GM21515 (cell line): Measurements from ENCODE around the gene FMNL1.

Experiments
- ATAC-seq: cut with Tn5 transposase; IDR thresholded peaks from one replicate; pipeline ENCODE4 v1.9.1; 2021; ENCODE audit not compliant: unreplicated experiment

The FMNL1 gene

DNA sequence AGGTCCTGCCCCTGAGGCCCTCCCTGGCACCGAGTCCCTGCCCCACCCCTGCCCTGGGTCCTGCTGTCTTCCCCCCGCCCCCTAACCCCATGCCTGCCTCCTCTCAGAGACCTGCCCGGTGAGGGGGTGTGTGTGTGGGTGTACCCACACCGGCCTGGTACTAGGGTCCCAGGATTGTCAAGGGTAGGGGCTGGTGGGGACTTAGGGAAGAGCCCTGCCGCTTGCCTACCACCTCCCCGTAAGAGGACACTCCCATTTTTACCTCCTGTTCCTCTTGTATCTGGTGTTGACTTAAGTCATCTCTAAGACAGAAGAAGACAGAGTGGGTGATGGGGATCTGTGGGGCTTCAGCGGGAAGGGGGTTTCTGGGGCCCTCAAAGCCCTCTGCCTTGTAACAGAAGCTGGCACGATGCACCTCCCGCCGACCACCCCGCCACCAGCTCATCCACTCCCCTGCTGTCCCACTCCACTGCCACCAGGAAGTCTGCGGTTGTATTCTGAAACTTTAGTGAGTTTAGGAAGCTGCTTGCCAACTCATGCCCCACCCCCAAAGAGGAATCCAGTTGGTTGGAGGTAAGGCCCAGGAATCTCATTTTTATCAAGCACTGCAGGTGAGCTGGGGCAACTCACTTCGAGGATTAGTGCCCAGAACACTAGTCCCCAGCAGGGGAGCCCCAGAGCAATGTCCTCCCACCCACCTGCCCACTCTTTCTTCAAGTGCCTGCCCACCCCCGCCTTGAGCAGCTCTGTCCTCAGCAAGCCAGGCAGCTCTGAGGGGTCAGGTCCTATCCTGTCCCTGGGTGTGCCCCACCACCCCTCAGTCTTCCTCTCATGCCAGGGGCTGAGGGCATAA is 34.7 kb downstream of the FMNL1 start:
- no peak for ATAC-seq

DNA sequence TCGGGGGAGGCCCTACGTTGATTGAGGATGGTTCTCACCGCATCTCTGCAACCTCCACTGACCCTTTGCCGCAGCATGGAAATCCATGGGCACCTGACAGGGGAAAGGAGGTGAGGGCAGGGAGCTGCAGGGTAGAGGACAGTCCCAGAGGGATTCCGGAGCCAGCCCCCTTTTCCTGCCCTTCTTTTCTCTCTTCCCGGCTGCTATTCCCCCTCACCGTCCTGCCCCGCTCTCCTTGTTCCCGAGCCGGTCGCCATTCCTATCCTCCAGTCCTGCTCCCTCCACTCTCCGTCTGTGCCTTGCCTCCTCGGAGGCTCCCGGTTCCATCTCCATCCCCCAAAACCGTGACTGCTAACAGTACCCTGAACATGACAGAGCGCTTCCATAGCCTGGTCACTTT is 35.4 kb downstream of the FMNL1 start:
- ATAC-seq: no peak

GRCh38 chr17:45258981-45259380 is 37.3 kb downstream of the FMNL1 start:
- no peak for ATAC-seq

- ATAC-seq: no peak
Observed at GRCh38 chr17:45260204-45260783, 38.6 kb downstream of the FMNL1 start.

DNA sequence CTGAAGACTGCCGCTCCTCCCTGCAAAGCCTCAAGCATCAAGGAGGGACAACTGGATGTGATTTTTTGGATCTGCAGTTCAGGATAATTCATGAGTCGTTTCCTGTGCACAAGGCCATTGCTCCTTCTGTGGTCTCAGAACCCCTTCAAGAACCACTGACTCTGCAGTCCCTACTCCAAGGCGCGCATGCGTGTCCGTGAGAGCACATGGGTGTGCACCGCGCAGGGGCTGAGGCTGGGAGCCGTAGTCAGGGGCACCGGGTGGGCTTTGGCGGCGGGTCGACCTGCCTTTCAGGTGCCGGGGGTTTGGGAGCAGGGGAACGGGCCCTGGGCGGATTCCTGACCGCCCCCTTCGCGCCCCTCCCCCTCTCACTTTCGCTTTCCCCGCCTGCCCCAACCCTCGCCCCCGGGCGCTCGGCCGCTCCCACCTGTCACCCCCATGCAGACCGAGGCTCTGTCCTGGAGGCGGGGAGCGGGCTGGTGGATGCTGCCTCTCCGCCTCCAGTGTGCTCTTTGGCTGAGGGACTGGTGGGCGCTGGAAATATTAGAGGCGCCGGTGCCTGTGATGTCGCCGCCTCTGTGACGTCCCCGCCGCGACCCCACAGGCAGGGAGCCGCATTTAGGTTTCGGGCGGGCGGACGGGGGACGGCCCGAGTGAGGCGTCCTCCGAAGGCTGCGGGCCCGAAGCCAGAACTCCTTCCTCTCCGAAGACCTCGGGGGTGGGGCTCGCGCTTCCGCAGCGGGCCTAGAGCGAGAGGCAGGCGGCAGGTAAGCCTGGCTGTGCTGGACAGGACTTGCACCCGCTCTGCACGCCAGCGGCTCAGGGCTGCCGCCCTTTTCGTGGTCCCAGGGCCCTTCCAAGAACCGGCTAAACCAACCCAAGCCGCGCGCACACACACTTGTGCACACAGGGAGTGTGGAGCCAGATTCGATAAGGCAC is 40.2 kb downstream of the FMNL1 start, which contains the start of gene SPATA32:
Gene SPATA32 (minus strand): TSS at position 518 of the 939 bp plus-strand sequence. CDS start 78 bp downstream, at position 440.
- ATAC-seq: no peak

GRCh38 chr17:45262516-45263476 is 41.1 kb downstream of the FMNL1 start:
- no peak for ATAC-seq

DNA sequence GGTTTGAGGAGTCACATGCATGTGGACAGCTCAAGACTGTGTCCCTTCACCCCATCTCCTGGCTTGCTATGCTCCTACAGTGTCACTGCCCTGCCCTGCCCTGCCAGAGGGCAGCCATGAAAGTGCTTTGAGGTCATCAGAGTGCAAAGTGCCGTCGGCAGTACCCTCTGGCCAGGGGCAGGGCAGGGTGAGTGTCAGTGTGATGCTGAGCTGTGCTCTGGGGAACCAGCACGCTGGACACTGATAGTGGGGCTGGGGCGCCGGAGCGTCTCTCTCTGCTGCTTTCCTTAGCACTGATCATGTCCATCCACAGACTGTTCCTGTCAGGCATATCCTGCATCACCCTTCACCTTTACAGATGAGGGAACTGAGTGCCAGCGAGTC is 41.8 kb downstream of the FMNL1 start:
- ATAC-seq: no peak

- ATAC-seq: no peak
Observed at GRCh38 chr17:45264430-45264829, 42.7 kb downstream of the FMNL1 start.

GRCh38 chr17:45264988-45265387 is 43.3 kb downstream of the FMNL1 start:
- no peak for ATAC-seq

GRCh38 chr17:45265821-45266220 is 44.1 kb downstream of the FMNL1 start:
- ATAC-seq: no peak

GRCh38 chr17:45266372-45266926 is 44.8 kb downstream of the FMNL1 start:
- ATAC-seq: no peak

- ATAC-seq: no peak
Observed at GRCh38 chr17:45267436-45268055, 45.9 kb downstream of the FMNL1 start.

- no peak for ATAC-seq
Observed at GRCh38 chr17:45269912-45270311, 48.2 kb downstream of the FMNL1 start.

DNA sequence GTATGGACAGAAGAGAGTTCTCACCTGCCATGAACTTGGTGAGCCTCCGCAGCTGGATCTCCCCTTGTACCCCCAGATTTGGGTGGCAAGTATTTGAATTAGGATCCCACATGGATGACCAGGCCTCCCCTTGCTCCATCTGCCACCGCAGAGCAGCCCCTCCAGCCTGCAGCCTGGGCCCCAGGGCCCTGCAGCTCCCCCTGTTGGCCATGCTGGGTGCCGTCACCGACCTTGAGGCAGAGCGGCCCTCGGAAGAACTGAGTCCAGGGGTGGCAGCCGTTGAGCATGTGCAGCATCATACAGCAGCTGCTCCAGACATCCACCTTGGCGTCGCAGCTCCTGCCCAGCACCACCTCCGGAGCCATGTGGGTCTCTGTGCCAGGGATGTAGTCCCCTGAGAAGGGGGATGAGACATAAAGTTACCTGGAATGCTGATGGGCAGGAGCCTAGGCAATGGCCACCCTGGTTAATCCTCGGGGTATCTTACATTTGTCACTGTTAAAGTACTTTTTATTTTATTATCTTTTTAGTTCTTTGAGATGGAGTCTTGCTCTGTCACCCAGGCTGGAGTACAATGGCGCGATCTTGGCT is 49.2 kb downstream of the FMNL1 start:
- no peak for ATAC-seq

- ATAC-seq: no peak
Observed at GRCh38 chr17:45271603-45272002, 49.9 kb downstream of the FMNL1 start.

DNA sequence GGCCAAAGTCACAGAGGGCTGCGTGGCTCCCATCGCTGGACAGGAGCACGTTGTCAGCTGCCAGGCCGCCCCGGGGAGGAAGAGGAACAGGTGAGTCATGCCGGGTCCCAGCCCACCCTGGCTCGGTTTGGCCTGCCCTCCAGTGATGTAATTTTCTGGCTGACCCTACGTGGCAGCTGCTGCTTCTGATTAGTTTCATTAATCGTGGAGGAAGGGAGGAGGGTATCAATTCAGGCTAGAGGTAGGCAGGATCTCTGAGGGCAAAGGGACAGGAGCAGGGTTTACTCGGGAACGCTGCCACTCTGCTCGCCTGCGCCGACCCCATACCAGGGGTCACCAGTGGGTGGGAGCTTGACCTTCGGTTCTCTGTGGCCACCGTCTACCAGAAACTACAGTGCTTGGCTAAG is 51.9 kb downstream of the FMNL1 start:
- ATAC-seq: no peak

- ATAC-seq: no peak
Observed at GRCh38 chr17:45274033-45274432, 52.3 kb downstream of the FMNL1 start.

DNA sequence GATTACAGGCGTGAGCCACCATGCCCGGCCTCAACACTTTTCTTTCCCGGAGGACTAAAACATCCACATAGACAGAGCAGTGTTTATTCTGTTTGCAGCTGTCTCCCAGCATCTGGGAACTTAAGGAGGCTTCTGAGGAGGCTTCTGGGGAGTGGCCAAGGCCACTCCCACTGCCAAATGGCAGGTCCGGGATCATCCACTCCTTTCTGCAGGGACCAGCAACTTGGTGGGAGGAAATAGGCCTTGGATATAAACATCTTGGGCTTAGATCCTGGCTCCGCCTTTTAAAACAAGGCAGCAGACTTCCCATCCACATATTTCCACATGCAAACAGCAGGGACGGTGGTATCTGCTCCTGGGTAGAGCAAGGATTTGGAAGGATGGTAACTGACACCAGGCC is 54.3 kb downstream of the FMNL1 start:
- no peak for ATAC-seq

- no peak for ATAC-seq
Observed at GRCh38 chr17:45277216-45277849, 55.6 kb downstream of the FMNL1 start.
